ENCODE data around the gene UBE3A. TPM values are rescaled to one million over a fixed set of nuclear protein-coding genes. Genes with fewer than 3 reads are reported as not detected.
"Not testable (repeated sequence)": the region's sequence is repeated elsewhere in the genome, so short reads cannot be mapped to it uniquely, and the experiment has no call there.

Gene UBE3A
- 117 TPM for total RNA-seq

- intact Hi-C loops (cut with DNase I): no loop called here
- DNase-seq (ENCODE audit: low spot score): peak; percentile 93
- ATAC-seq: peak; percentile 99
Observed at GRCh38 chr15:25438601-25439368, at the start of gene UBE3A. Gene UBE3A, minus strand, starts transcription at chr15:25439024. Its CDS starts 29,917 bp downstream, at chr15:25409107.

GRCh38 chr15:25487226-25487884 is 48.5 kb upstream of the UBE3A start:
- ATAC-seq (no peak), DNase-seq (ENCODE audit: low spot score) (no peak)
- intact Hi-C loops (cut with DNase I): no loop called here

GRCh38 chr15:25486051-25486450 is 47.2 kb upstream of the UBE3A start:
- intact Hi-C loops (cut with DNase I): no loop called here
- ATAC-seq: no peak
- no peak for DNase-seq (ENCODE audit: low spot score)

GRCh38 chr15:25481208-25481859 is 42.5 kb upstream of the UBE3A start:
- ATAC-seq (no peak), DNase-seq (ENCODE audit: low spot score) (no peak)
- intact Hi-C loops (cut with DNase I): no loop called here

GRCh38 chr15:25478313-25478712 is 39.5 kb upstream of the UBE3A start:
- DNase-seq (ENCODE audit: low spot score) (no peak), ATAC-seq (no peak)
- intact Hi-C loops (cut with DNase I): no loop called here

GRCh38 chr15:25477816-25478215 is 39.0 kb upstream of the UBE3A start:
- DNase-seq (ENCODE audit: low spot score) (no peak), ATAC-seq (no peak)
- intact Hi-C loops (cut with DNase I): no loop called here

GRCh38 chr15:25474251-25474650 is 35.4 kb upstream of the UBE3A start:
- DNase-seq (ENCODE audit: low spot score): no peak
- intact Hi-C loops (cut with DNase I): no loop called here
- no peak for ATAC-seq

GRCh38 chr15:25470230-25470629 is 31.4 kb upstream of the UBE3A start:
- ATAC-seq: no peak
- DNase-seq (ENCODE audit: low spot score): no peak
- intact Hi-C loops (cut with DNase I): no loop called here

- intact Hi-C loops (cut with DNase I): no loop called here
- ATAC-seq (no peak), DNase-seq (ENCODE audit: low spot score) (no peak)
Observed at GRCh38 chr15:25469377-25469776, 30.6 kb upstream of the UBE3A start.

- no peak for ATAC-seq
Observed at GRCh38 chr15:25468611-25469010, 29.8 kb upstream of the UBE3A start.

GRCh38 chr15:25465835-25466234 is 27.0 kb upstream of the UBE3A start:
- no peak for DNase-seq (ENCODE audit: low spot score)
- no peak for ATAC-seq
- intact Hi-C loops (cut with DNase I): no loop called here

More at GRCh38 chr15:25468611-25469010, 29.8 kb upstream of the UBE3A start:
- DNase-seq (ENCODE audit: low spot score): no peak
- intact Hi-C loops (cut with DNase I): no loop called here

- ATAC-seq: no peak
- no peak for DNase-seq (ENCODE audit: low spot score)
- intact Hi-C loops (cut with DNase I): no loop called here
Observed at GRCh38 chr15:25464784-25465183, 26.0 kb upstream of the UBE3A start.

GRCh38 chr15:25464383-25464782 is 25.6 kb upstream of the UBE3A start:
- no peak for DNase-seq (ENCODE audit: low spot score)
- ATAC-seq: no peak
- intact Hi-C loops (cut with DNase I): no loop called here

- DNase-seq (ENCODE audit: low spot score) (no peak), ATAC-seq (no peak)
- intact Hi-C loops (cut with DNase I): no loop called here
Observed at GRCh38 chr15:25456196-25456595, 17.4 kb upstream of the UBE3A start.

- intact Hi-C loops (cut with DNase I): no loop called here
- DNase-seq (ENCODE audit: low spot score): no peak
- no peak for ATAC-seq
Observed at GRCh38 chr15:25455226-25455625, 16.4 kb upstream of the UBE3A start.

- DNase-seq (ENCODE audit: low spot score) (no peak), ATAC-seq (no peak)
- intact Hi-C loops (cut with DNase I): no loop called here
Observed at GRCh38 chr15:25454771-25455170, 15.9 kb upstream of the UBE3A start.

- DNase-seq (ENCODE audit: low spot score); intact Hi-C loops (cut with DNase I); ATAC-seq: not testable (repeated sequence)
Observed at GRCh38 chr15:25453246-25453645, 14.4 kb upstream of the UBE3A start.

- no peak for ATAC-seq
Observed at GRCh38 chr15:25451501-25451900, 12.7 kb upstream of the UBE3A start.

GRCh38 chr15:25450163-25450562 is 11.3 kb upstream of the UBE3A start:
- ATAC-seq (no peak), DNase-seq (ENCODE audit: low spot score) (no peak)
- intact Hi-C loops (cut with DNase I): no loop called here

More at GRCh38 chr15:25451501-25451900, 12.7 kb upstream of the UBE3A start:
- intact Hi-C loops (cut with DNase I): no loop called here
- DNase-seq (ENCODE audit: low spot score): no peak

GRCh38 chr15:25446076-25446475 is 7.3 kb upstream of the UBE3A start:
- intact Hi-C loops (cut with DNase I): no loop called here
- ATAC-seq (no peak), DNase-seq (ENCODE audit: low spot score) (no peak)
